Brain microvascular endothelial cell (primary cell): Measurements from ENCODE around the gene ENOX1.

ENCODE experiments used
- DNase-seq: peaks from one replicate; pipeline ENCODE4 v3.0.0-alpha.2; 2020
- H3K27ac ChIP-seq: fragments of 250-450 bp; sonication (Bioruptor Pico); 2 replicates; pipeline ENCODE4 v1.5.1; 2020; ENCODE audit warnings: mild to moderate bottlenecking, moderate library complexity
- H3K27me3 ChIP-seq: fragments of 250-450 bp; sonication (Bioruptor Pico); replicated peaks from 2 replicates; pipeline ENCODE4 v1.5.1; 2020; ENCODE audit warnings: mild to moderate bottlenecking
- H3K36me3 ChIP-seq: fragments of 250-450 bp; sonication (Bioruptor Pico); replicated peaks from 2 replicates; pipeline ENCODE4 v1.5.1; 2020; ENCODE audit warnings: mild to moderate bottlenecking
- H3K4me3 ChIP-seq: 2 replicates; pipeline ENCODE4 v1.5.1; 2011; ENCODE audit warnings: low read depth, mild to moderate bottlenecking, control low read depth, low read length, moderate library complexity
- in situ Hi-C: cut with HindIII; loops from 2 replicates; pipeline ENCODE4 v1.10.0; 2017; ENCODE audit warnings: low sequenced_read_pairs, low pct_ligation_motif_present
- TF ChIP-seq, protein P1 (sequence below): IDR thresholded peaks from 2 replicates; pipeline ENCODE4 v1.5.1; 2011; ENCODE audit warnings: low read depth, mild to moderate bottlenecking, moderate library complexity, low read length, control low read depth, inconsistent platforms; ENCODE audit errors: missing control alignments

Gene ENOX1

DNA sequence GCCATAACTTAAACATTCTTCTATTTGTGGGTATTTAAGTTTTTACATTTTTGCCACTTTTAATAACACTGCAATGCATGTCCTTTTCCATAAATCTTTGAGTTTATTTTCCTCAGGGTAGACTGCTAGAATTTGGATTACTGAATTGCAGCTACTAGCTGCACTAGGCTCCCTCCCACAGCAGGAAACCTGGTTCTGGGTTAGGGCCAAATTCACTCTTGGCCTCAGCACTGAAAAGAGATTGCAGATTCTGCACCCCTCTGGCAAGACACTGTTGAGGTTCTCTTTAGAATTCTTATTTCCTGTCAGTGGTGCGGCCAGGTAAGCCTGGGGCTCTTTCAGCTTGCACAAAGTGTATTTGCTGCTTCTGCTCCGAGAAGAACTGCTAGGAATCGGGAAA, 155.7 kb downstream of the ENOX1 start:
- TF ChIP-seq, protein P1, sequence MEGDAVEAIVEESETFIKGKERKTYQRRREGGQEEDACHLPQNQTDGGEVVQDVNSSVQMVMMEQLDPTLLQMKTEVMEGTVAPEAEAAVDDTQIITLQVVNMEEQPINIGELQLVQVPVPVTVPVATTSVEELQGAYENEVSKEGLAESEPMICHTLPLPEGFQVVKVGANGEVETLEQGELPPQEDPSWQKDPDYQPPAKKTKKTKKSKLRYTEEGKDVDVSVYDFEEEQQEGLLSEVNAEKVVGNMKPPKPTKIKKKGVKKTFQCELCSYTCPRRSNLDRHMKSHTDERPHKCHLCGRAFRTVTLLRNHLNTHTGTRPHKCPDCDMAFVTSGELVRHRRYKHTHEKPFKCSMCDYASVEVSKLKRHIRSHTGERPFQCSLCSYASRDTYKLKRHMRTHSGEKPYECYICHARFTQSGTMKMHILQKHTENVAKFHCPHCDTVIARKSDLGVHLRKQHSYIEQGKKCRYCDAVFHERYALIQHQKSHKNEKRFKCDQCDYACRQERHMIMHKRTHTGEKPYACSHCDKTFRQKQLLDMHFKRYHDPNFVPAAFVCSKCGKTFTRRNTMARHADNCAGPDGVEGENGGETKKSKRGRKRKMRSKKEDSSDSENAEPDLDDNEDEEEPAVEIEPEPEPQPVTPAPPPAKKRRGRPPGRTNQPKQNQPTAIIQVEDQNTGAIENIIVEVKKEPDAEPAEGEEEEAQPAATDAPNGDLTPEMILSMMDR = no peak
- H3K4me3 ChIP-seq = no peak overlapping the region
- no peaks in the 10 kb centered on the region for H3K36me3 ChIP-seq
- no peaks in the 10 kb centered on the region for H3K27me3 ChIP-seq
- no peak for DNase-seq
- H3K27ac ChIP-seq = no peak overlapping the region
- in situ Hi-C loops = no loop called here

DNA sequence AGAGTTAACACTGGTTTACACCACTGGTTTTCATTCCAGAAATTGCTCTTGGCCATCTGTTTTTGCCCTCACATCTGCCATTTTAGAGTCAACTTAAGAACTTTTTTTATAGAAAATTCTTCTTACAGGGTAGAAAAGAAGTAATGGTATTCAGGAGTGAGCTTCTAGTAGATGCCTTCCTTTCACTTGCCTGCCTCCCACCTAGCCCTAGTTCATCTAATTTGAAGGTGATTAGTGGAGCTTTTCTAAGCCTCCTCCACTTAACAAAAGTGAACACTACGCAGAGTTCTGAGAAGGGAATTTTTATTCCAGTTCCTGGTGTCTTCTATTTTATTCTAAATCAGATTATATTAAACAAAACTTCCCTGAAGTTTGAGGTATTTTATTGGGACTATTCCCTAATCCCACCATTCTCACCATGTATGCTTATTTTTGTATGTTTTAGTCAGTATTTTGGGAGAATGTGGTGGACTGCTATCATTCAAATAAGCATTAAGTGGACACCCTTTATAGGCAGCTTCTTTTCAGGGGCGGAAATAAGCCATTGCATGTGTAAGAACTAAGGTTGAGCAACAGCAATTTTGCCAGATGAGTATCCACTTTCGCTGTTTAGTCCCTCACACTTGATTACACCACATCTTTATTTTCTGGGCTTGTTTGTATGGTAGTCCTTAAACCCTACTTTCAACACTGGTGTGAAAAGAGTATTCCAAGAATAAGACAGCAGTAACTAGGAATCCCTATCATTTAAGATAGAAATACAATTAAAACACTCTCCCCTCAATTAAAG, 156.9 kb downstream of the ENOX1 start:
- no peak overlapping the region for H3K27ac ChIP-seq
- in situ Hi-C loops = no loop called here
- no peaks in the 10 kb centered on the region for H3K36me3 ChIP-seq
- H3K4me3 ChIP-seq = no peak overlapping the region
- DNase-seq = no peak
- TF ChIP-seq, protein P1 = no peak
- no peaks in the 10 kb centered on the region for H3K27me3 ChIP-seq

DNA sequence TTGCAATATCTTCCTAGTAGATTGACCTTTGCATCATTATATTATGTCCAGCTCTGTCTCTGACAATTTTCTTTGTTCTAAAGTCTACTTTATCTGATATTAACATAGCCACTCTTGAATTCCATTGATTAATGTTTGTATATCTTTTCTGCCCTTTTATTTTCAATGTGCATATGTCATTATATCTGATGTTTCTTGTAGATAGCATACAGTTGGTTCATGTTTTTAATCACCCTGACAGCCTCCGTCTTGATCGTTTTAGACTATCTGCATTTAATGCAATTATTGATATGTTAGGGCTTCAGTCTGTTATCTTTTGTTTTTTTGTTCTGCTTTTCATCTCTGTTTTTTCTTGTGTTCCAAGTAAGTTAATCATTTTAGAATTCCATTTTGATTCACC, 159.8 kb downstream of the ENOX1 start:
- no peak for DNase-seq
- H3K4me3 ChIP-seq = no peak overlapping the region
- in situ Hi-C loops = no loop called here
- no peak overlapping the region for H3K27ac ChIP-seq
- H3K36me3 ChIP-seq = no peaks in the 10 kb centered on the region
- H3K27me3 ChIP-seq = no peaks in the 10 kb centered on the region
- TF ChIP-seq, protein P1 = no peak

DNA sequence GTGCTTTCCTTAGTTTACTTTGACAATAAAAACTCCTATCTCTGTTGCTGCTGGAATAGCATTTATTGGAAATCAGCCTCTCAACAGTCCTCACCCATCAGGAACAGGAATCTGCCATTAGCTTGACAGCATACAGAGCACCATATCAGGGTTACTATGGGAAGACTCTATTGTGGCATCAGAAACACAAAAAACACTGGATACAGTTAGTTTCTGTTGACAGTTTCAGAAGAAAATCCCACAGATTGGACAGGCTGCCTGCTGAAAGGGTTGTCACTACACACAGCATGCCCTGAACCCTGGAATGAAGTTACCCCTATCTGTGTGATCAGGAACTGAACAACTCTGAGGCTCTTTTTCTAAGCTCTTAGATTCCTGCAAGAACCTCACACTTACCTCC, 172.7 kb downstream of the ENOX1 start:
- H3K27ac ChIP-seq = no peak overlapping the region
- no peaks in the 10 kb centered on the region for H3K27me3 ChIP-seq
- H3K36me3 ChIP-seq = no peaks in the 10 kb centered on the region
- TF ChIP-seq, protein P1 = no peak
- in situ Hi-C loops = no loop called here
- H3K4me3 ChIP-seq = no peak overlapping the region
- no peak for DNase-seq

DNA sequence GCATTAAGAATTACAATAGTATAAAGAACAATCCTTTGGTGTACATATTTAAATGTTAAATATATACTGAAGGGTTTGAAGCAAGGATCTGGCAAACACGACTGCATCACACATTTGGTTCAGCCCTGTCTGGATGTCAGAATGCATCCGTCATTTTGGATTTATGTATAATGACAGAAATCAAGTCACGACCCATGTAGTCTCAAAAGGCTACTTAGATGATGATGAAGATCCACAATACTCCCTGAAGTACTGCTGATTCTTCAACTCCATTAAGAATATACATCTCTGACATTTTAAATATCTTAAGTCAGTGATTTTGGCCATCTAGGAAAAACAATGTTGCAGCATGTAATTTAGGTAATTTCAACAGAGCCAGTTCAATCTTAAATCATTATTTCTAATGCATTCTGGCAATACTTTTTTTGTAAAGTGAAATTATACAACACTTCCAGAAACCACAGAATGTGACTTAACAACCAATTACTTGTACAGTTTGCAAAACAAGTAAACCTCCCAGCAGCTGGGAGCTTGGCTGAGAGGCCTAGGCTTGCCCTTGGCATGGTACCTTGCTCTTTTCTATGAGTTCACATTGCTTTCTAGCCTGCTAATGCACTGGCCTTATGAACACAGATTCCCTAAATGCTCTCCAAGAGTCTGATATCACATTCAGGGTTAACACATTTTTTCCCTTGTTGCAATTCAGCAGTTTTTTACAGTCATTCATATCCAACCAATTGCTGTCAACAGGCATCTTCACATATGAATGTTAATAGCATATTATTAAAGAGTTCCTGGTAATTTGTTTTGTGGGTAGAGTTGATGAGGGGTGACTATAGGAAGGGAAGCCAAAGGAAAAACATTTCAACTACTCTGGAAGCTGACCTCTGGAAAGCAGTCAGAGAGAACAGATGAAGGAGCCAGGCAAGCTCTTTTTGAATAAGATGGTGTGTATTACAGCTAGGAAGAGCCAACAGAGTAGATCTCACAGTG, 175.2 kb downstream of the ENOX1 start:
- TF ChIP-seq, protein P1 = no peak
- no peaks in the 10 kb centered on the region for H3K27me3 ChIP-seq
- no peak overlapping the region for H3K4me3 ChIP-seq
- no peaks in the 10 kb centered on the region for H3K36me3 ChIP-seq
- no peak overlapping the region for H3K27ac ChIP-seq
- in situ Hi-C loops = no loop called here
- DNase-seq = no peak
